COLO829 (cell line): ENCODE results near the gene NCKAP5.
"Not testable (repeated sequence)": the region's sequence is repeated elsewhere in the genome, so short reads cannot be mapped to it uniquely, and the experiment has no call there.

Source experiments
- DNase-seq: peaks from one replicate; pipeline ENCODE4 v3.0.0; 2012; ENCODE audit warnings: low spot score

The NCKAP5 gene

GRCh38 chr2:133522204-133522603 is 46.1 kb downstream of the NCKAP5 start:
- no peak for DNase-seq

- DNase-seq: no peak
Measured at GRCh38 chr2:133521146-133521745, 47.0 kb downstream of the NCKAP5 start.

GRCh38 chr2:133519677-133520076 is 48.6 kb downstream of the NCKAP5 start:
- not testable (repeated sequence) for DNase-seq

- no peak for DNase-seq
Measured at GRCh38 chr2:133518700-133519344, 49.4 kb downstream of the NCKAP5 start.

GRCh38 chr2:133517876-133518275 is 50.4 kb downstream of the NCKAP5 start:
- no peak for DNase-seq

- DNase-seq: no peak
Measured at GRCh38 chr2:133516405-133517026, 51.7 kb downstream of the NCKAP5 start.

- DNase-seq: no peak
Measured at GRCh38 chr2:133515271-133515670, 53.0 kb downstream of the NCKAP5 start.

GRCh38 chr2:133513893-133514292 is 54.4 kb downstream of the NCKAP5 start:
- DNase-seq: no peak

- DNase-seq: no peak
Measured at GRCh38 chr2:133512121-133512520, 56.1 kb downstream of the NCKAP5 start.

- DNase-seq: no peak
Measured at GRCh38 chr2:133511679-133512078, 56.6 kb downstream of the NCKAP5 start.

GRCh38 chr2:133509777-133510176 is 58.5 kb downstream of the NCKAP5 start:
- peak; percentile 75 for DNase-seq

GRCh38 chr2:133508546-133509165 is 59.6 kb downstream of the NCKAP5 start:
- DNase-seq: no peak

- no peak for DNase-seq
Measured at GRCh38 chr2:133506996-133507395, 61.3 kb downstream of the NCKAP5 start.

GRCh38 chr2:133504566-133505505 is 63.4 kb downstream of the NCKAP5 start:
- DNase-seq: no peak

- DNase-seq: no peak
Measured at GRCh38 chr2:133503927-133504326, 64.3 kb downstream of the NCKAP5 start.

- DNase-seq: no peak
Measured at GRCh38 chr2:133503323-133503722, 64.9 kb downstream of the NCKAP5 start.

- DNase-seq: no peak
Measured at GRCh38 chr2:133502678-133503077, 65.6 kb downstream of the NCKAP5 start.

- DNase-seq: no peak
Measured at GRCh38 chr2:133500917-133501316, 67.3 kb downstream of the NCKAP5 start.

GRCh38 chr2:133498662-133499585 is 69.3 kb downstream of the NCKAP5 start:
- no peak for DNase-seq

- no peak for DNase-seq
Measured at GRCh38 chr2:133497951-133498565, 70.2 kb downstream of the NCKAP5 start.
